DND-41 (cell line): Measurements from ENCODE around the gene PTPRN2.

Experiments
- EZH2 ChIP-seq: IDR thresholded peaks from 3 replicates; pipeline ENCODE4 v1.6.1; 2012; ENCODE audit warnings: borderline replicate concordance, low read depth, mild to moderate bottlenecking, moderate library complexity, low read length, inconsistent platforms; ENCODE audit not compliant: severe bottlenecking
- TF ChIP-seq, protein P1 (sequence below): IDR thresholded peaks from 2 replicates; pipeline ENCODE4 v1.5.1; 2012; ENCODE audit warnings: borderline replicate concordance, low read length, moderate library complexity, mild to moderate bottlenecking; ENCODE audit not compliant: poor library complexity, severe bottlenecking; ENCODE audit errors: extremely low read depth

DNA sequence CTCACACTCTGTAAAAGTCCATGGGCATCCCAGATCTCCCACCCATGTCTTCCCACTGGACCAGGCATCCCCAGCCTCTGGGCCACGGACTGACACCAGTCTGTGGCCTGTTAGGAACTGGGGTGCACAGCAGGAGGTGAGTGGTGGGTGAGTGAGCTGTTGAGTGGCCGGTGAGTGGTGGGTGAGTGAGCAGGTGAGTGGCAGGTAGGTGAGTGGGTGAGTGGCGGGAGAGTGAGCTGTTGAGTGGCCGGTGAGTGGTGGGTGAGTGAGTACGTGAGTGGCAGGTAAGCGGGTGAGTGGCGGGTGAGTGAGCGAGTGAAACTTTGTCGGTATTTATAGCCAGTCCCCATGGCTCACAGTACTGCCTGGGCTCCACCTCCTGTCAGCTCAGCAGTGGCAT lies 779.6 kb downstream of the PTPRN2 start:
- TF ChIP-seq, protein P1, sequence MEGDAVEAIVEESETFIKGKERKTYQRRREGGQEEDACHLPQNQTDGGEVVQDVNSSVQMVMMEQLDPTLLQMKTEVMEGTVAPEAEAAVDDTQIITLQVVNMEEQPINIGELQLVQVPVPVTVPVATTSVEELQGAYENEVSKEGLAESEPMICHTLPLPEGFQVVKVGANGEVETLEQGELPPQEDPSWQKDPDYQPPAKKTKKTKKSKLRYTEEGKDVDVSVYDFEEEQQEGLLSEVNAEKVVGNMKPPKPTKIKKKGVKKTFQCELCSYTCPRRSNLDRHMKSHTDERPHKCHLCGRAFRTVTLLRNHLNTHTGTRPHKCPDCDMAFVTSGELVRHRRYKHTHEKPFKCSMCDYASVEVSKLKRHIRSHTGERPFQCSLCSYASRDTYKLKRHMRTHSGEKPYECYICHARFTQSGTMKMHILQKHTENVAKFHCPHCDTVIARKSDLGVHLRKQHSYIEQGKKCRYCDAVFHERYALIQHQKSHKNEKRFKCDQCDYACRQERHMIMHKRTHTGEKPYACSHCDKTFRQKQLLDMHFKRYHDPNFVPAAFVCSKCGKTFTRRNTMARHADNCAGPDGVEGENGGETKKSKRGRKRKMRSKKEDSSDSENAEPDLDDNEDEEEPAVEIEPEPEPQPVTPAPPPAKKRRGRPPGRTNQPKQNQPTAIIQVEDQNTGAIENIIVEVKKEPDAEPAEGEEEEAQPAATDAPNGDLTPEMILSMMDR = no peak
- no peak for TF ChIP-seq EZH2
